HG02588 (cell line): ENCODE measurements around the gene QDPR.

ENCODE experiments used
- ATAC-seq: cut with Tn5 transposase; IDR thresholded peaks from one replicate; pipeline ENCODE4 v1.9.1; 2021; ENCODE audit warnings: mild to moderate bottlenecking, moderate library complexity; ENCODE audit not compliant: unreplicated experiment

The QDPR gene

DNA sequence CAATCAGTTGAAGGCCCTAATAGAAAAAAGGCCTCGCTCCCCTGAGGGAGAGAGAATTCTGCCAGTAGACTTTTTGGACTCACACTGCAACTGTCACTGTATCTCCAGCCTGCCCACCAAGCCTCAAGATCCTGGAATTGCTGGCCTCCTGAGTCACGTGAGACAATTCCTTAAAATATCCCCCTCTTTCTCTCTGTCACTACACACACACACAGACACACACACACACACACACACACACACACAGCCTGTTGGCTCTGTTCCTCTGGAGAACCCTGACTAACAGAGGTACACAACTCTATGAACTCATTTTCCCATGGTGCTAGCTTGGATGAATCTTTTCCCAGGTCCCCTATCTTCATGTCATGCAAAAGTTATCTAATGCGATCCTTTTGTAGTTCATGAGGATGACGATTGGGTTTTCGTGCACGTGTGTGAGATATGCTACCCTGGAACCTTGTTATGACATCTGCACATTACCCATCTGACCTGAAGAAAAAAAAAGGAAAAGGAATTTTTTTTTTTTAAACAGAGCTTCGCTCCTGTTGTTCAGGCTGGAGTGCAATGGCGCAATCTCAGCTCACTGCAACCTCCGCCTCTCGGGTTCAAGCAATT lies 16.8 kb upstream of the QDPR start:
- no peak for ATAC-seq

- no peak for ATAC-seq
These were observed 15.0 kb upstream of the QDPR start for GRCh38 chr4:17526695-17527477.

DNA sequence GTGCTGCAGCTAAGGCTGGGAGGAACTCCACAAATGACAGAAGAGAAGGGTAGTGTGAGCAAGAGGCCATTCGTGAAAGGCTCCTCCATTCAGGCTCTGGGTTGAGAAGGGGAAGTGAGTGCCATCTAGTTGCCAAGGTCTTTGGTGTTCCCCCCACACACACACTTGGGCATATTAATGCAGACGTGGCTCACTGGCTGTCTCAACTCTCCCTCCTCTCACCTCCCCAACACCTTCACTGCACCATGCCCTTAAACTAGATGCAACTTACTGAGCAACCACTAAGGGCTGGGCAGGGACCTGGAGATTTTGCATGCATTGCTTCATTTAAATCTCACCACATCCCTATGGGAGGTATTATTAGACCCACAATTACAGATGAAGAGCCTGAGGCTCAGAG lies 11.8 kb upstream of the QDPR start:
- ATAC-seq, result no peak

- ATAC-seq, result no peak
These were observed 9.7 kb upstream of the QDPR start for GRCh38 chr4:17521595-17521994.

GRCh38 chr4:17517664-17518063 lies 5.8 kb upstream of the QDPR start:
- no peak for ATAC-seq

GRCh38 chr4:17516980-17517379 lies 5.1 kb upstream of the QDPR start:
- no peak for ATAC-seq

DNA sequence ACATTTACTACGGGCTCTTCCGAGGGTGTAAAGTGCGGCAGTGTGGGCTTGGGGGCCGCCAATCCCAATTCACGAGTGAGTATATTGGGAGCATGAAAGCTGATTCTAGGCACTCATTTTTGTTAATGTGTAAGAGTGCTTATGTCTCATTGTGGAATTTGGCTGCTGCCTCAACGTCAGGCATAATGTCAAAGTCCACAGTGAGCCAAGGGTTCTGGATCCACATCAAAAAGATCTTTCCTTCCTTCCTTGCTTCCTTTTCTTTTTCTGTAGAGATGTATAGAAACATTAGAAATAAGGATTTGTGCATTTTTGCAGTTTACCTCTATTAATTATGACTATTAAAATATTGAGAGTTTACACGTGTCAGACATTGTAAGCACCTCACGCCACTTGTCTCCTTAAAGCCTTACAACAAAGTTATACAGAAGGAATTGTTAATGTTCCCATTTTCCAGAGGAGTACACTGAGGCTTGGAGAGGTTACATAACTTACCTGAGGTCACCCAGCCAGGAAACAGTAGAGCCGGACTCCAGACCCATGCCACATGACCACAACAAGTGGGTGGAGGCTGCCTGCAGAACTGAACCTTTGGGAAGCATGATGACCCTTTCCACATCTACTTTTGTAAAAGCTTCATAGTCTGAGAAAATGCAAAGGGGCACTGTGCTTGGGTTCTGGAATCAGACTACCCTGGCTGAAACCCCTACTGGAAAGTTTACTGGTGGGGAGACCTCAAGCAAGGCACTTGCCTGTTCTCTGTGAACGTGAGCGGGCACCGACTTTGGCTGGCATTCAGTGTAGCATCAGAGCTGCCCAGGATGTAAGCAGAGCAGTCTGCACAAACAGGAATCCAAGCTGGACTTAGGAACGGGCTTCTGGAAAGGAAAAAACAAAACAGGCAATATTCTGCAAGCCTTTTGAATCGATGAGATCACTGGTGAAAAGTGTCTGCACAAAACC lies 3.8 kb upstream of the QDPR start:
- no peak for ATAC-seq

DNA sequence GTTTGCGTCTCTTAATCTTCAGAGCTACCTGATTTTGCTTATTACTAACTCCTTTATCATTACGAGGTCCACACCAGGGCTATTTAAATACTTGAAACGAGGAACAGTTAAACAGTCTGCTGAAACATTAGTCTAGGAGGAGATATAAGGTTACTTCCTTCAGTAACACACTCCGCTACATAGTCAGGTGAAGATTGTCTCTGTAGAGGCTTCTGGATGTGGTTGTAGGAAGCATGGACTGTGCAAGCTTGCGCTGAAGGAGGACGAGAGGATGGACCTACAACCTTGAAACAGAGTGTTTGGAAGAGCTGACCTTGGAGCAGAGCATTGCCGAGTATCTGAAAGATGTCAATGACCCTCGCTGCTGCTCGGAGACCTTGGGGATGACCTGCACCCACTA lies 3.0 kb upstream of the QDPR start, which contains the start of gene CLRN2:
Gene CLRN2, plus strand, starts transcription at position 301 of the 400 bp plus-strand sequence. CDS start 102 bp downstream, outside the sequence.
- ATAC-seq, result no peak

DNA sequence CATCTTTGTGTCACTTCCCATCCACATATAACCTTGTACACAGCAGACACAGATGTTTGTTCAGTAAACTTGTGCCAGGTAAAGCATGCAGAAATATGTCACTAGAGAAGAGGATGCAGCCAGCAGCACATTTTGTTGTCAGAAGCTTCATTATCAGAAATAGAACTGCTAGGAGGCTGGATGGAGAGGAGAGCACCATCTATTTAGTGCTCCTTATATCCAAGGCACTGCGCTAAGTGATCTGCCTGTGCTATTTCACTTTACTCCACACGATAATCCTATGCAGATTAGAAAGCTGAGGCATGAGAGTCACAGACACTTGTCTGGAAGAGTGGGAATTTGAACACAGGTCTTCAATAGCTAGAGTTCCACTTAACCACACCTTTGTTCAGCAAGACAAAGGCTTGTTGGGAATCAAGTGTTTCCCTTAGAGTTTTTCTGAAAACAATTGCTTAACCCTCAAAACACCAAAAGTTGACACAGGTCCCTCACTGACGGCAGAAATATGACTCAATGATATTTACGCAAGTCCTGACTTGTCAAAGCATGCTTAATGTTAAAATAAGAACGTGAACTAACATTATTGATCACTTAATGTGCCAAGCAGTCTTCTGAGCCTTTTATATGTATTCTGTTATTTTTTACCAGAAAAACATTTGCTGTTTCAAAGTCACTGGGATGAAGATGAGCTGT lies 1.2 kb upstream of the QDPR start:
- no peak for ATAC-seq

- ATAC-seq, result peak; percentile 47
These were observed 361 bp downstream of the QDPR start for GRCh38 chr4:17511509-17511949.

DNA sequence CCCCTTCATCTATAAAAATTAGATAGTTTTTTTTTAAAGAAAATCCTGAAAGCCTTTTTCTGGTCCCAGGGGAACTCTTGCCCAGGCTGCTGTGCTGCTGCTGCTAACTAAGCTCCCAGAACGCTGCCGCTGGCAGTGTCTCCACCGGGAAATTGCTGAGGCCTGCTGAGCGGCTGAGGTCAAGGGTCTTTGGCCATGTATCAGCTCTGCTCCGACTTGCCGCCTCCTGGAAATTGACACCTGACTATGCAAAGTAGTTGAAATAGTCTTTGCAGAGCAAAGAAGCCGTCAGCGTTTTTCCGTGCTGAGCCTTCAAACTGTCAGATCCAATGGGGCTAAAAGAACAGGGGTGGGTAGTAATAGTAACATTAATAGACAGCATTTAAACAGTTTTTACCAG lies 839 bp downstream of the QDPR start:
- no peak for ATAC-seq

- no peak for ATAC-seq
These were observed 1.3 kb downstream of the QDPR start for GRCh38 chr4:17510582-17510981.

- ATAC-seq, result no peak
These were observed 7.8 kb downstream of the QDPR start for GRCh38 chr4:17504081-17504480.

- no peak for ATAC-seq
These were observed 9.1 kb downstream of the QDPR start for GRCh38 chr4:17502756-17503155.

GRCh38 chr4:17500574-17500973 lies 11.3 kb downstream of the QDPR start:
- ATAC-seq, result no peak

- no peak for ATAC-seq
These were observed 13.9 kb downstream of the QDPR start for GRCh38 chr4:17497890-17498523.

DNA sequence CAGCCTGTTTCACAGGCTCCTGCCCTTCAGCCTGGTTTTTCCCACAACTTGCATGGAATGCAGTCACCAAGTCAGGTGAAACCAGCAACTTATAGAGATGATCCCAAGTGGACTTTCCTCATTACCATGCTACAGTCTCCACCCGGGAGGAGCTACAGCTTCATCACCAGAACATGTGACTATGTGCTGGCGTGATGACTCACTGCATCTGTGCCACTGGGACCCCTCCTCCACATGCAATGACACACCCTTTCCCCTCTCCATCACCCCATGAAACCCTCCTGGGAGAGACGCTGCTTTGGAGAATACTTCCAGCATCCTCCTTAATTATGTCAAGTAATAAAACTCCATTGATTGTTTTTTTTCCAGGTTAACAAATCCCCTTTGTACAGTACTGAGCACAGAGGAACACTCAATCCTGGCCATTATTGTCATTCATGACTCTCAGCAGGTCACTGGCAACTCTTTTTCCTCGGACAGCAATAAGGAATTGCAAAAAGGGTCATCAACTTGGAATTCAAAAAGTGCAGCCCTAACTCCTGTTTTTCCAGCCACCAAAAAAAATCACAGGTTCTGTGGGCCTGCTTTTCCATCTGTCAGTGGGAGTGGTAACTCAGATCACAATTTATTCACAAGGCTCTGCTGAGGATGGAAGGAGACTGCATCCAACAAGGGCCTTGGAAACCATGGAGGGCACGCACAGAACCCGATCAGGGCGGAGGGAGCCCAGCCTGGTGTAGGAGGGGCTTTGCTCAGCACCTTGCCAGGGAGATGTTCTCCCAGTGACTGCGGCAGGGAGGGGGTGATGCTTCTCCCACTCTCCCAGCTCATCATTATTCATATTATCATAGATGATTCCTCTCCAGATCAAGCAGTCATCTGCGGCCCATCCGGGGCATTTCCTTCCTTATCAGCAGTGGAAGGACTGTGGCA lies 17.4 kb downstream of the QDPR start:
- no peak for ATAC-seq

- no peak for ATAC-seq
These were observed 18.3 kb downstream of the QDPR start for GRCh38 chr4:17493619-17494018.

DNA sequence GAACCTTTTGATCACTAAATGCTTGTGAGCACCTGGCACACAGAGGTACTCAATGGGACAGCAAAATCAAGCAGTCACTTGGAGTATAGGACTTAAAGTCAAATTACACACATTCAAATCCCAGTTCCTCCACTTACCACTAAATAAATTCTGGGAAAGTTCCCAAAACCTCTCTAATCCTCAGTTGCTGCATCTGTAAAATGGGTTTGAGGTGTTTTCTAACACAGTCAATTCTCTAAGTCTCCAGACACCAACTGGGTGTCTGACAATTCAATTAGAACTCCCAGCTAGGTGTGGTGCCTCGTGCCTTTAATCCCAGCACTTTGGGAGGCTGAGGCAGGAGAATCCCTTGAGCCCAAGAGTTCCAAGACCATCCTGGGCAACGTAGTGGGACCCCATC lies 19.0 kb downstream of the QDPR start:
- ATAC-seq, result no peak
